Effector CD4-positive, alpha-beta T cell (primary cell): ENCODE measurements around the gene SLC43A3.

Source experiments
- DNase-seq: peaks from one replicate; pipeline ENCODE4 v3.0.0-alpha.2; 2020
- total RNA-seq: gene quantifications from one replicate; lab custom pipeline; 2026; lab: John Stamatoyannopoulos, UW

SLC43A3 gene
- 6.6 reads per million, percentile 24 among the genes with 10 or more reads in this experiment for total RNA-seq

DNA sequence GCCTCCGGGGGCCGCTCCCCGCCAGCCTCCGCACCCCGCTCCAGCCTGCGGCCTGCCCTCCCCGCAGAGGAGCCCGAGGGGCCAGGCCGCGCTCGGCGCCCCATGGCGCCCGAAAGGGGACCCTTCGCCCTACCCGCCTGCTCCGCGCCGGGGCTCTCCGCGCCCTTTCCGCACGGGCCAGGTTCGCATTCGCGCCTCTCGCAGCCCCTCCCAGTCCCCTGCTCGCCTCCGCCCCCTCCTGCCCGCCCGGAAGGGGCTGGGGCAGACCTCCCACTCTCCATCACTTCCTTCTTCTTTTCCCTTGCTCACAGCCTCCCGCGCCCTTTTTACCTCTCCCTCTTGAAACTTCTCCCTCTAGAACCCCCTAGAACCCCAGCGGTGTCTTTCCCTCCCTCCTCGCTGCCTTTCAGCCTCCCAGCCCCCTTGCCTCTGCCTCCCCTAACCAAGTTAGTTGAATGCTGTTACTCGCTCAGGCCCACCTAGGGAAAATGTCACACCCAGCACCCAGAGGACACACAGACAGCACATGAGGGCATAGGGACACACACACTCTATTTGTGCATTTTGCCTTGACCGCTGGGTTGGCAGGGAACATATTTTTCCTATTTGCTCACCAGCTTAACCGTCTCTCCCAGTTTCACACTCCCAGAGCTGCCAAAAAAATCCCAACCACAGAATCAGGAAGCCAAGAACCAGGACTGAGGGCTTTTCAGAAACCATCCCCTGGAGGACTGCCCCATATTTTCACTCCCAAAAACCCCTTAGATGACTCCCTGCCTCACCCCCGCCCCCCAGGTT lies at the start of gene SLC43A3:
SLC43A3 (minus strand) TSS at position 193 of the 798 bp plus-strand sequence. CDS start 949 bp downstream, outside the sequence.
- peak; percentile 34 for DNase-seq

DNA sequence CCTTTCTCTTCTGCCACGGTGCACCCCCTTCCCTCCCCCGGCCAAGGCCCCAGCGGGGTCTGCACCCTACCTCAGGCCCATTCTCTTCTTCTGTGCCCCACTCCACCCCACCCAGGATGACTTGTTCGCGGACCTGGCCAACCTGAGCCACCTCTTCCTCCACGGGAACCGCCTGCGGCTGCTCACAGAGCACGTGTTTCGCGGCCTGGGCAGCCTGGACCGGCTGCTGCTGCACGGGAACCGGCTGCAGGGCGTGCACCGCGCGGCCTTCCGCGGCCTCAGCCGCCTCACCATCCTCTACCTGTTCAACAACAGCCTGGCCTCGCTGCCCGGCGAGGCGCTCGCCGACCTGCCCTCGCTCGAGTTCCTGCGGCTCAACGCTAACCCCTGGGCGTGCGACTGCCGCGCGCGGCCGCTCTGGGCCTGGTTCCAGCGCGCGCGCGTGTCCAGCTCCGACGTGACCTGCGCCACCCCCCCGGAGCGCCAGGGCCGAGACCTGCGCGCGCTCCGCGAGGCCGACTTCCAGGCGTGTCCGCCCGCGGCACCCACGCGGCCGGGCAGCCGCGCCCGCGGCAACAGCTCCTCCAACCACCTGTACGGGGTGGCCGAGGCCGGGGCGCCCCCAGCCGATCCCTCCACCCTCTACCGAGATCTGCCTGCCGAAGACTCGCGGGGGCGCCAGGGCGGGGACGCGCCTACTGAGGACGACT lies 49.3 kb upstream of the SLC43A3 start:
- no peak for DNase-seq

DNA sequence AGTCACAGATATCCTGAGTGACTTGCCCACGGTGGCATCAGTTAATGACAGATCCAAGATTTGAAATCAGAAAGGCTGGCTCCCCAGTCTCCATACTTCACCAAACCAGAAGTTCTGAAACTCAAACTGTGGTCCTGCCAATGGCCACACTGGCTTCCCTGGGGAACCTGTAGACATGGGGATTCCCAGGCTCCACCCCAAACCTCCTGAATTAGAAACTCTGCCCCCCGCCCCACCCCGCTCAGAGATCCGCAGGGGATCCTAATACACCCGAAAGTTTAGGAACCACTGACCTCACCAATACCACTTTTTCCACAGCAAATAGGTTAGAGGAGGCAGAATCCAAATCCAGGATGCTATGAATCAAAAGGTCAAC lies 48.7 kb upstream of the SLC43A3 start:
- DNase-seq = no peak

DNA sequence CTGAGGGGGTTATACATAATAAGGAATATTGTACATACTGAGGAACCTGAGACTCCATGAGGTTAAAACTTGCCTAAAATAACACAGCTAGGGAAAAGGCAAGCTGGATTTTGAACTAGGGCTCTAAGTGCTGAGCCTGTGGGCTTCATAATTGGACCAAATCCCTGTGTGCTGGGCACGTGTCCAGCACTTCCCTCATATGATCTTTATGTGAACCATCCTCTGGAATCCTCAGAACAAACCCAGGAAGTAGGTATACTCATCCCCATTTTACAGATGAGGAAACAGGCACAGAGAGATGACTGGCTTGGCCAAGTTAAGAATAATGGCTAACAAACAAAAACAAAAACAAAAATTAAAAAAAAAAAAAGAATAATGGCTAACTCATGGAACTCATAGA lies 48.3 kb upstream of the SLC43A3 start:
- no peak for DNase-seq

DNA sequence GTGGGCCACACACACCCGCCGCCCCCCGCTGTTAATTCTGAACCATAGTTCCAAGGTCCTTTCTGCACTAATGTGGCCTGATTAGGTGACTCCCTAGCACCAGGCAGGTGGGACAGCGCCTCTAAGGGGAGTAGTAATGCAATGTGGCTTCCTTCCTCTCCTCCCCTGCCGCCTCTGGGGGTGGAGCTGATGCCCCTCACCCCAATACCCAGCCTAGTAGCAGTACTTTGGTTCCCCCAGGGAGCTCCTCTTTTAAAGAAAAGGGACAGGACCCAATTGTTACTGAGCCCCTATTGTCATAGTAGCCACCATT lies 47.8 kb upstream of the SLC43A3 start:
- DNase-seq = no peak

DNA sequence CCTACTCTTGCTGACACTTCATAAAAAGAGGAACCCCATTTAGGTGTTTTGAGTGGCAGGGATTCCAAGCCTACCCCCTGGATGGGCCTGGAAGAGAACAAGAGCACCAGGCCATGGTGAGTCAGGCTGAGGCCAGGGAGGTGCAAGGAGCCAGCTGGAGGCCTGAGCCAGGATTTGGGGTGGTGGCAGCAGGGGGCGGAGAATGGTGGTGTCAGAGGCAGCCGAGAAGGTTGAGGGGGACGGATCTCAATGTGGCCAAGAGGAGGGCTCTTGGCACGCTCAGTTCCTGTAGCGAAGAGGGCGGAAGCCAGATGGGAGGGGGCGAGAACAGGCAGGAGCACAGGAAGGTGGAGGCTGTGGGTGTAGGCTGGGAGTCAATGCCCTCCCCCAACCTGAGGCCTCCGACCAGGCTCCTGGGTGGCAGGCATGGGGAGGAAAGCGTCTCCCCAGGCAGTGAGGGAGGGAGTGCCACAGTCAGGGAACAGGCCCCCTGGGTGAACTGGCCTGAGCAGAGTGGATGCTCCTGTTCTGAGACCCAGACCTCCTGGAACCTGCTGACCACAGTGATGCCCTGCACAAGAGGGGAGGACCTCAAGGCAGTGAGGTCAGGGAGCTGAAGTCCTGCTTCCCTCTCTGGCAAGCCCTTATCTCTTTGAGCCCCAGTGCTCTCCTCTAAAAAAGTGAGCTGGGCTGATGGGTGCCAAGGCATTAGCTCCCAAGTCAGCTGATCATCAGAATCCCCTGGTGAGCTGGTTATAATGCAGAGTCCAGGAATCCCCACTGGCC lies 47.3 kb upstream of the SLC43A3 start:
- DNase-seq = no peak

DNA sequence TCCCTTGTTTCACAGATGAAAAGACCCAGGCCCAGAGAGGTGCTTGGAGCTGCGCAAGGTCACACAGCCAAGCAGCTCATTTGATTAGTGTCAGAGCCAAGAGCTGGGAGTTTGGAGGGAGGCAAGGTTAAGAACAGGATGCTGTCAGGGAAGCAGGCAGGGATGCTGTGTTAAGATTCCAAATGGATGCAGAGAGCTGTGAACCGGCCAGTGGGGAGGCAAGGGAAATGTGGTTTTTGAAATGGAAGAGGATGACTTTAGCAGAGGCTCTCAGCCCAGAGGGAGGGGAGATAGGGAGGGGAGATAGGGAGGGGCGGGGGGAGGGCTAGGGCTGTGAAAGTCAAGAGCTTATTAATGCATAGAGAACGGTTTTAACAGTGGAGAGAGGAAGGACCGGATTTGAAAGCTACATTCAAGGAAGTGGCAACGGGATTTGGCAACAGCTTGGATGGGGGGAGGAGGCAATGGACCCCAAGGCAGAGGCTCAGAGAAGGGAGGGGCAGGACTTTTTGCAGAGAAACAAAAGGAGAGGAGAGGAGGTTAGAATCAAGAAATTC lies 46.4 kb upstream of the SLC43A3 start:
- no peak for DNase-seq

DNA sequence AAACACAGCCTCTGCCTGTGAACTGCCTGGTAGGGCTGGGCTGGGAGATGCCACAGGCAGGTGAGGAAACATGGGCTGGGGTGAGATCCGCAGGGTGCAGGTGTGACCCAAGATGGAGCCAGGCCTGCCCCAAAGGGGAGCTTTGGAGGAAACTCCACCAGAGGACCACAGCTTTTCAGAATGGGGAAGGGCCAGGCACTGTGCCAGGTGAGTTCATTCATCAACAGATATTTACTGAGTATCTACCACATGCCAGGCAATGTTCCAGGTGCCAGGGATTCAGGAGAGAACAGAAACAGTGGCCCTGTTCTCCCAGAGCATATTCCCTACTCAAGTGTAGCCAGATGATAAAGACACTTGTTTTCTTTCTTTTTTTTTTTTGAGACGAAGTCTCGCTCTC lies 44.6 kb upstream of the SLC43A3 start:
- DNase-seq = no peak

DNA sequence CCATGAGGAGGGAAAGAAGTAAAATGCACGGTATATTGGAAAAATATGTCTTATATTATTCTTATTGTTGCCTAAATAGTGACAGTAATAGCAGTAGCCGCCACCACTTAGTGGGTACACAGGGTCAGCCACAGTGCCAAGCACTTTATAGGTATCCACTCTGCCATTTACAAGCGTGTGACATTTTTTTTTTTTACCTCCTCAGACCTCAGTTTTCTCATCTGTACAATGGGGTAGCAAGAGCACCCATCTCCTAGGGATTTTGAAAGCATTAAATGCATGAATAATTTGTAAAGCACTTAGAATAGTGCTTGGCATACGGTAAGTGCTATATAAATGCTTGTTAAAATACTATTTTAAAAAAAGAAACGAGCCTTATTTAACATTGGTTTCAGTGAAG lies 42.3 kb upstream of the SLC43A3 start:
- no peak for DNase-seq

DNA sequence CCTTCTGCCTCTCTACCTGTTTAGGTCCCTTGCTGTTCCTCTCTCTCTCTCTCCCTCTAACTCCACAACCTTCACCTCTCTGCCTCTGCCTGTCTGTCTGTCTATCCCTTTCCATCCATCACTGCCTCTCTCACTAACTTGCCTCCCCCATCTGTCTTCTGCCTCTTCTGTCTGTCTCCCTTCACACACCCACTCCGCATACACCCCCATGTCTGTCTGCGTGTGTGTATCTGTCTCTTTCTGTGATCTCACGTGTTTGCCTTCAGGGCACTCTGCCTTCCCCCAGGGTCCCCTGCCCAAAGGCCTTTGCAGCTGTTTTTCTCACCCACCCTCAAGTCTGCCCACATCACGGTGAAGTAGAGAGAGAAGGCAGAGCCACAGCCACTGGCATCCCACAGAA lies 41.4 kb upstream of the SLC43A3 start:
- no peak for DNase-seq

DNA sequence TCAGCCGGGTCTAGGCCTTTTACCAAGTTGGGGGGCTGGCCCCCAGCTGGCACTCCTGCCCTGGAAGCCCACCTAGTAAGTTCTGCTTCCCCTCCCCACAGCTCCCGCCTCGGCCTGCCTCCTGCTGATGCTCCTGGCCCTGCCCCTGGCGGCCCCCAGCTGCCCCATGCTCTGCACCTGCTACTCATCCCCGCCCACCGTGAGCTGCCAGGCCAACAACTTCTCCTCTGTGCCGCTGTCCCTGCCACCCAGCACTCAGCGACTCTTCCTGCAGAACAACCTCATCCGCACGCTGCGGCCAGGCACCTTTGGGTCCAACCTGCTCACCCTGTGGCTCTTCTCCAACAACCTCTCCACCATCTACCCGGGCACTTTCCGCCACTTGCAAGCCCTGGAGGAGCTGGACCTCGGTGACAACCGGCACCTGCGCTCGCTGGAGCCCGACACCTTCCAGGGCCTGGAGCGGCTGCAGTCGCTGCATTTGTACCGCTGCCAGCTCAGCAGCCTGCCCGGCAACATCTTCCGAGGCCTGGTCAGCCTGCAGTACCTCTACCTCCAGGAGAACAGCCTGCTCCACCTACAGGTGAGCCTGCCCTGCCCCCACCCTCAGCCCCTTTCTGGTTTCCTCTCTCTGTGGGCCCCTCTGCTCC lies 40.7 kb upstream of the SLC43A3 start:
- DNase-seq = no peak

DNA sequence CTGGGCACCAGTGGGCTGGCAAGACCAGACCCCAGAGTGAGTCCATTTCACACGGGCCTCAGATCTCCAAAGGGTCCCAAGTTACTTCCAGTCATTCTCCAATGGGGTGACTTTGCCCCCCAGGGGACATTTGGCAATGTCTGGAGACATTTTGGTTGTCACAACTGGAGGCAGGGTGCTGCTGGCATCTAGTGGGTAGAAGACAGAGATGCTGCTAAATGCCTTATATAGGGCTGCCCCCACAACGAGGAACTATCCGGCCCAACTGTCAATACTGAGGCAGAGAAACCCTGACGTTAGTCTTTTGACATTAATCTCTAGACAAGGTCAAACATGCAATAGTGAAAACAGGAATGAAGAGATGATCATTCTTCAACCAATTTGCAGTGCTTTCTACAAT lies 39.8 kb upstream of the SLC43A3 start:
- DNase-seq = no peak

DNA sequence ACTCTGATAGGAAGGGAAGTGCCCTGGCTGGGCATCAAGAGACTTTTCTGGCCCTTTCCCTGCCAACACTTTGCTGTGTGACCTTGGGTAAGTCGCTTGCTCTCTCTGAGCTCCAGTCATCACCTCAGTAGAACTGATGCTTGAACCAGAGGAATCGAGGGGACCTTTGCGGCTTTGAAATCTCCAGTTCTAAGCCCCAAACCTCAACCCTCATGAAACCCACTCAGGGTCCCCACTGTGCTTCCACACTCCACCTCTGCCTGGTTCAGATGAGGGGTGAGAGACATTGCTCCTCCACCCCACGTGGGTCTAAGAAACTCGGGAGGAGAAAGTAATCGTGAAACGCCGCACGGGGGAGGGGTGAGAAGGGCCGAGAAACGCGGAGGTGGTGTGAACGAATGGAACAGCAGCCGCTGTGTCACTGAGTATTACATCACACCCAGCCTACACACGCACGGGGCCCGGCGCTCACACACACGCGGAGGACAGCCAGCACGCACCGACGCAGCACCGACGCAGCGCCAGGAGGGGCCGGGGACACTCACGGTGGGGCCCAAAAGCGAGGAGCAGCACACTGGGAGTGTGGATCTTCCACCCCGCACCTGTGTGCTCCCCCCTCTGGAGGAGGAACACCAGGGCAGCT lies 37.7 kb upstream of the SLC43A3 start:
- DNase-seq = no peak

DNA sequence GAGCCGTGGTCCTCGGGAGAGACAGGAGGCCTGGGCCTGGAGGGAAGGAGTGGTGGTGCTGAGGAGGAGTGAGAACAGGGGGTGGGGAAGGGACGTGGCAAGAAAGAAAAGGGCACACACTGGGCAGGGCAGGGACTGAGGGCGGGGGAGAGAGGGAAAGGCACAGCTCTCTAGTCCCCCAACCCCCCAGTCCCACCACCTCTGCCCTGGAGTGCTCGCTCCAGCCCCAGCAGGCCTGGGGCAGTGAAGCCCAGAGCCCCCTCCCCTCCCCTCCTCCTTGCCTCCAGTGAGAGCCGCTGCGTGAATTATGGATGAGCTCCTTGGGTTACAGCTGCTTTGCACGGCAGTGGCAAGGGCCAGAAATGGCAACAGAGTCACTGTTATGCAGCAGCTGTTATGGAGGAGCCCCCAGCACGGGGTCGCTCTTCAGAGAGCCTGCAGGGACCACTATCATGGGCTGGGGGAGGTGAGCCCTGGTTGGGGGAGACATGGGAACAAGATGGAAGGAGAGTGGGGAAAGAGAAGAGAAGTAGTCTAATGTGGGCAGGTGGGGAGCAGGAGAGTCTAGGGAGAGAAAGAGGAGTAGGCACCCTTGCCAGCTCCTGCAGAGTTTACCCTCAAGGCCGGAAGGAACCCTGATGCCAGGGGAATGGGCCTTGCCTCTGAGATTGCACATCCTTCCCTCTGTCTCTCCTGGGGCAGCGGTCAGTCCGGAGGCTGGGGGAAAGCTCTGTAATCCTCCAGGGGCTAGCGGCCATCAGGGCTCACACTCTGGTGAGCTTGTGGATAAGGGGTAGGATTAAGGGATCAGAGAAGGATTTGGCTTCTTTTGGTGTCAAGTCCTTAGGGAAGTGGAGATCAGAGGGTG lies 37.0 kb upstream of the SLC43A3 start:
- no peak for DNase-seq

DNA sequence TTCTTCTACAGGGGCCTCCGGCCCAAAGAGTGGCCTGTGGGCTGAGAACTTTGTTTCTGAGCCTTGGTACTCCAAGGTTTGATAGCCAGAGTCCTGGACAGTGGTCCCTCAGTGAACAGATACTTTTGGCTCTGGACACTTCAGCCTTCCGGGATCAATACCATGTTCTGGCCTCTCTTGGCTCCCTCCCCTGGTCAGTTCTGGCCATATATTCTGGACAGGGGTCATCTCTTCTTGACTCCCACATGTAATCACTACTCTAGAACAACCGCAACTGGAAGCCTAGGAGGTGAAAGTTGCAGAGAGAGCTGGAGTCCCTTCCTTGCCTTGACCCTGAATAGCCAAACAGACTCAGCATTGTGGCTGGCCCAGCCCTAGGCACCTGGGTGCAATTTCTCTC lies 35.7 kb upstream of the SLC43A3 start:
- no peak for DNase-seq

DNA sequence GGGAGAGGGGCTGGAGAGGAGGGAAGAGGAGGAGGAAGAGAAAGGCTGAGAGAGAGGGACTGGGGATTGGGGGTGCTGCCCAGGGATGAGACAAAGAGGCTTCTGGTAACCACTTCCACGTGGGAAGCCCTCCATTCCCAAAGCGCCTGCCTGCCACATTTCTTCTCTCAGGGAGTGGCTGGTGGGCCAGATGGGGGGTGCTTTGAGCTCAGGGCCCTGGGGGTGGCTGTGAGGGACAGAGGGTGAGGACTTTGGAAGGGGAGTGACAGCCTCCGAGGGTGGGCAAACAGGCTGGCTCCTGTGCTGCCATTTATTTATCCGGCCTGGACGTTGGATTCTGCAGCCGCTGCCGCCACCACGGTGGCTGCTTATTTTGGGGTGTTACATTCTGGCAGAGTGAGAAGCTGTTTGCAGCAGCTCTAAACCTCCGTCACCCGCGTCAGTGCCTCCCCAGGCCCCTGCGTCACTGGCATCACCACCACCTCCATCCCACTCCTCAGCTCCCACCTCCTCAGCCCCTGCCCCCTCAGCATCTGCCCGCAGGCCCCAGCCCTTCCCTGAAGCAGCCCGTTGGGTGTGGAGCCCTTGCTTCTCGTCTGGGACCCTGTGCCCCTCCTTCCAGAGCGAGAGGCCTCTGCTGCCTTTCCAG lies 35.0 kb upstream of the SLC43A3 start:
- no peak for DNase-seq

DNA sequence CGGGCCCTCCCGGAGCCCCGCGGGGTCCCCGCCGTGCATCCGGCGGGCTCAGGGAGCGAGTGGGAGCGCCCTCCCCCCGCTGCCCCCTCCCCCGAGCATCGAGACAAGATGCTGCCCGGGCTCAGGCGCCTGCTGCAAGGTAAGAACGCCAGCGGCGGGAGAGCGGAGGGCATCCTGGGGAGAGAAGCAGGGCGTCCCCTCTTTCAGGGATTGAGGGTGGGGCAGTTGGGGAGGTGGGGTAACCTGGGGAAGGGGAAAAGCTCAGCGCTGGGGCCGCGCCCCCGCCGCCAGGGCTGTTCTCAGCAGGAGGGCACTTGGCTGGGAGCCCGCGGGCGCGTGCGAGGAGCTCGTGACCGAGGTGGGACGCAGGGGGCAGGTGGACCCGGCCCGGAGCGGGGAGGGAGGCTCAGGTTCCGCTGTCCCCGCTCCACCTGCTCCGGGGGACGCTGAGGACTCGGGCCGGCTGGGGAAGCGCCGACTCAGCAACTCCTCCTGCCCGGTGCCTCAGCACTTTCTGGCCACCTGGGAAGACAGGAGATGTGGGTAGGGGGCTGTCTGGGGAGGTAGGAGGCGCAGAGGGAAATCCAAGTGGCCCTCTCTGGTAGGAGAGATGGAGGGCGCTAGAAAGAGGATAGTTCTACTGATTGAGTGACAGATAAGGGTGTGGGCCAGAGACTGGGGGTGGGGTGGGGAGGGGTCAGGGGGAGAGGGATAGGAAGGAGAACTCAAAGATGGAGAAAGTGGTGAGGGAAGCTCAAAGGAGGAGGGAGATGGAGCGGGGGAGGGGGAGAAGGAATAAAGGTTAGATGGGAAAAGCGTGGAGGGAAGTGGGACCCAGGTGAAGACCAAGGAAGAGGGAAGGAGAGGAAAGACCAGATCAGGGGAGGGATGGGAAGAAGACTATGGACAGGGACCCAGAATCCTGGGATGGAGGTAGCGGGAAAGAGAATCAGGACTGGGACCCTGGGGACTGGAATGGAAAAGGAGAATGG lies 34.1 kb upstream of the SLC43A3 start:
- no peak for DNase-seq

DNA sequence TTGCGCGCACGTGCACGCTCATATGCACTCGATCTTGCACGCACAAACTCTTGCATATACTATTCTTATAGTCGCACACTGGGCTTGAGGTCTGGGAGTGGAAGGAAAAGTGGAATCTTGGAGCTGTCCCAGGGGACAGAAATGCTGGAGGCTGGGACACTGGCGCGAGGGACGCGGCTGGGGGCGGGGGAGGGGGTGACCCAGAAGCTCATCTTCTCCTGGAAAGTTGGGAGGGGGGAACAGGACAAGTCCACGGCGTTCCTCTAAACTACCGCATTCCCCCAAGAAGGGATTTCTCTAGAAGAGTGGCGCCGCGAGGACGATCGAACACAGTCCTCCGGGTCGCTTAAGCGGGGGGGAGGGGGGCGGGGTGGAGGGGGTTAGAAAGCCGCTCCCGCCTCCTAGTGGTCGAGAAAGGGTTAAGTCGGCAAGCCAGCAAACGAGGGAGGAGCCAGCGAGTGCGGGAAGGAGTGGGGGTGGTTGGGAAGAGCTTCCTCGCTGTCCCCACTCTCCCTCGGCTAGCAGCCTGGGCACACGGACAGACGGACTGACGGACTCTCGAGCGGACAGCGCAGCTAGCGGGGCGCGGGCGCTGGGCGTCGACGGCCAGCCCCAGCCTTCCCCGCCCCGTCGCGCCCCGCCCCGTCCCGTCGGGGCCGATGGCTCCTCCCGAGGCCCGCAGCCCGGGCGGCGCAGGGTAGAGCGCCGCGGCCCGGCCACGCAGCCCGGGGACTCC lies 33.3 kb upstream of the SLC43A3 start, which contains the start of gene RTN4RL2:
RTN4RL2 (plus strand) TSS at position 507 of the 736 bp plus-strand sequence. CDS start 338 bp downstream, outside the sequence.
- no peak for DNase-seq
